Testis (tissue), 3 donors: Measurements from ENCODE around the gene TSGA10IP. TPM values are rescaled to one million over a fixed set of nuclear protein-coding genes. Genes with fewer than 3 reads are reported as not detected.

Source experiments
- DNase-seq: peaks from one replicate; pipeline ENCODE4 v3.0.0-alpha.2; 2019
- H3K27ac ChIP-seq, 2 donors: fragments of 200-600 bp; sonication (generic); one replicate each; pipeline ENCODE4 v1.5.1; 2019
- H3K27me3 ChIP-seq: fragments of 200-600 bp; sonication (generic); one replicate; pipeline ENCODE4 v1.5.1; 2019
- H3K36me3 ChIP-seq: fragments of 200-600 bp; sonication (generic); one replicate; pipeline ENCODE4 v1.5.1; 2017; ENCODE audit warnings: low read depth; ENCODE audit errors: missing control alignments
- H3K4me1 ChIP-seq: fragments of 200-600 bp; sonication (generic); one replicate; pipeline ENCODE4 v1.5.1; 2019
- H3K4me3 ChIP-seq, 2 donors: fragments of 200-600 bp; sonication (generic); one replicate each; pipeline ENCODE4 v1.5.1; 2017 to 2019
- H3K9me3 ChIP-seq: fragments of 200-600 bp; sonication (generic); one replicate; pipeline ENCODE4 v1.5.1; 2017
- POLR2A ChIP-seq: fragments of 450-650 bp; IDR thresholded peaks from one replicate; pipeline ENCODE4 v1.6.1; 2017; ENCODE audit warnings: antibody characterized with exemption, mild to moderate bottlenecking, moderate library complexity
- WGBS, 2 donors: methylation state at CpG; one replicate each; pipeline ENCODE4 v1.1.5; 2018; 5-methylcytosine and 5-hydroxymethylcytosine counted together
- intact Hi-C: fragments of 100-400 bp; cut with DNase I; formaldehyde crosslinking; loops from one replicate; pipeline ENCODE4 v1.15.1; 2023; ENCODE audit warnings: low total_unique reads
- polyA plus RNA-seq: library from polyadenylated mRNA; stranded (reverse); fragments of 350-450 nt; fragmentation: Illumina TruSeq; extraction: RNeasy Lipid Tissue Mini Kit (QIAGEN cat#74804); gene quantifications from one replicate; pipeline ENCODE4 v1.2.3, GENCODE V29; 2014; ENCODE audit warnings: low read depth, low replicate concordance; ENCODE audit not compliant: insufficient read depth
- total RNA-seq, 2 donors: library from RNA; depleted of rRNA; stranded (reverse); fragments of >200 nt; gene quantifications; one replicate each; pipeline ENCODE4 v1.2.3, GENCODE V29; 2016
- TF ChIP-seq, protein P1 (sequence below), 3 experiments: fragments of 450-650 bp in 2 of 3; fragments of 200-600 bp in 1 of 3; sonication (generic) in 1 of 3; IDR thresholded peaks; one replicate each; pipeline ENCODE4 v1.5.1; 2016 to 2019; ENCODE audit warnings: antibody characterized with exemption in 3 of 3, mild to moderate bottlenecking in 2 of 3, moderate library complexity in 1 of 3

The TSGA10IP gene
- total and polyA plus RNA-seq, 3 donors from 2014 or later: 5.4 to 17.8 (median 5.5) TPM

DNA sequence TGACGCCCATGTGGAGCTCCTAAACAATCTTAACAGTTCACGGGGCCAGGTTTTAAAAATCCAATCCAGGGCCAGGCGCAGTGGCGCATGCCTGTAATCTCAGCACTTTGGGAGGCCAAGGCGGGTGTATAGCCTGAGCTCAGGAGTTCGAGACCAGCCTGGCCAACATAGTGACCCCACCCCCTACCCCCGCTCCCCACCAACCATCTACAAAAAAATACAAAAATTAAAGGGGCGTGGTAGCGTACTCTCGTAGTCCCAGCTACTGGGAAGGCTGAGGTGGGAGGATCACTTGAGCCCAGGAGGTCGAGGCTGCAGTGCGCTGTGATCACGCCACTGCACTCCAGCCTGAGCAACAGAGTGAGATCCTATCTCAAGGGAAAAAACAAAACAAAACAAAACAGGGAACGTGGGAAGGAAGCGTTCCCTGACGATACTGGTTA lies 15.6 kb downstream of the TSGA10IP start:
- no peaks in the 10 kb centered on the region for H3K27me3 ChIP-seq
- H3K4me1 ChIP-seq: peaks cover 19% of the 10 kb centered on the region
- TF ChIP-seq, protein P1, sequence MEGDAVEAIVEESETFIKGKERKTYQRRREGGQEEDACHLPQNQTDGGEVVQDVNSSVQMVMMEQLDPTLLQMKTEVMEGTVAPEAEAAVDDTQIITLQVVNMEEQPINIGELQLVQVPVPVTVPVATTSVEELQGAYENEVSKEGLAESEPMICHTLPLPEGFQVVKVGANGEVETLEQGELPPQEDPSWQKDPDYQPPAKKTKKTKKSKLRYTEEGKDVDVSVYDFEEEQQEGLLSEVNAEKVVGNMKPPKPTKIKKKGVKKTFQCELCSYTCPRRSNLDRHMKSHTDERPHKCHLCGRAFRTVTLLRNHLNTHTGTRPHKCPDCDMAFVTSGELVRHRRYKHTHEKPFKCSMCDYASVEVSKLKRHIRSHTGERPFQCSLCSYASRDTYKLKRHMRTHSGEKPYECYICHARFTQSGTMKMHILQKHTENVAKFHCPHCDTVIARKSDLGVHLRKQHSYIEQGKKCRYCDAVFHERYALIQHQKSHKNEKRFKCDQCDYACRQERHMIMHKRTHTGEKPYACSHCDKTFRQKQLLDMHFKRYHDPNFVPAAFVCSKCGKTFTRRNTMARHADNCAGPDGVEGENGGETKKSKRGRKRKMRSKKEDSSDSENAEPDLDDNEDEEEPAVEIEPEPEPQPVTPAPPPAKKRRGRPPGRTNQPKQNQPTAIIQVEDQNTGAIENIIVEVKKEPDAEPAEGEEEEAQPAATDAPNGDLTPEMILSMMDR (IDR thresholded peaks at IDR 0.05): no peak
- TF ChIP-seq POLR2A: no peak
- no peaks in the 10 kb centered on the region for H3K36me3 ChIP-seq
- intact Hi-C loops: no loop called here
- H3K27ac ChIP-seq: peak overlapping the region; percentile 73 to 88
- no peak for DNase-seq
- H3K4me3 ChIP-seq: peak overlapping the region; percentile 96 to 99
- WGBS, 2 donors: 22 to 35% methylated on average over 16 of the region's 16 CpGs
- no peaks in the 10 kb centered on the region for H3K9me3 ChIP-seq

DNA sequence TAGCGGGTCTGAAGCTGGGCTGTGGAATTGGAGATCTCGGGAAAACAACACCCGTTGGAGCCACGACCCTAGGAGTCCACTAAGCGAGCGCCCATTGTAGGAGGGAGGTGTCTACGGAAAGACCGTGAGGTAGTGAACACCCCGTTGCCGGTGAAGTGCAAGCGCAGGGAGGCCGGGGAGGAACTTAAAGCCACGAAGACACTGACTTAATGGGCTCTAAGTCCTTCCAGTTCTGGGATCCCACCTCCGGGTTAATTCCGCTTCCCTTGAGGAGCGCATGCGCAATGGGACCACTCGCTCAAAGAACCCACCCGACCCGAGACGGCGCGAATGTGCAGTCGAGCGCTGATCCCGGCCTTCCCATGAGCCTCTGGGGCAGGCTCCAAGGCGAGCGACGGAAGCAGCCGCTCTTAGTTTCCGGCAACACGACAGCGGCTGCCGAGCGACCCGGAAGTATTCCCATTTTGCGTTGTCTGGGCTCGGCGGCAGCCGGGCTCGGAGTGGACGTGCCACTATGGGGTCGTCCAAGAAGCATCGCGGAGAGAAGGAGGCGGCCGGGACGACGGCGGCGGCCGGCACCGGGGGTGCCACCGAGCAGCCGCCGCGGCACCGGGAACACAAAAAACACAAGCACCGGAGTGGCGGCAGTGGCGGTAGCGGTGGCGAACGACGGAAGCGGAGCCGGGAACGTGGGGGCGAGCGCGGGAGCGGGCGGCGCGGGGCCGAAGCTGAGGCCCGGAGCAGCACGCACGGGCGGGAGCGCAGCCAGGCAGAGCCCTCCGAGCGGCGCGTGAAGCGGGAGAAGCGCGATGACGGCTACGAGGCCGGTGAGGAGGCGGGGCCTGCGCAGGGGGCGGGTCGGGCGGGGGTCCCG lies 16.2 kb downstream of the TSGA10IP start, which contains the start of gene SART1:
TSS of gene SART1 (plus strand) at position 468 of the 874 bp plus-strand sequence. CDS start at position 515, 47 bp downstream.
- TF ChIP-seq POLR2A: peak; percentile 18
- TF ChIP-seq, protein P1 (IDR thresholded peaks at IDR 0.05): peak in 1 of 3 experiments; percentile 16
- H3K9me3 ChIP-seq: no peaks in the 10 kb centered on the region
- peak within 1 kb of the TSS; percentile 73 to 88 for H3K27ac ChIP-seq
- WGBS, 2 donors: 0% methylated on average over 19 to 71 of the region's 97 CpGs
- no peaks in the 10 kb centered on the region for H3K36me3 ChIP-seq
- DNase-seq: peak; percentile 99
- intact Hi-C loops: no loop called here
- no peaks in the 10 kb centered on the region for H3K27me3 ChIP-seq
- H3K4me3 ChIP-seq: peak within 1 kb of the TSS; percentile 96 to 99
- peaks cover 19% of the 10 kb centered on the region for H3K4me1 ChIP-seq

DNA sequence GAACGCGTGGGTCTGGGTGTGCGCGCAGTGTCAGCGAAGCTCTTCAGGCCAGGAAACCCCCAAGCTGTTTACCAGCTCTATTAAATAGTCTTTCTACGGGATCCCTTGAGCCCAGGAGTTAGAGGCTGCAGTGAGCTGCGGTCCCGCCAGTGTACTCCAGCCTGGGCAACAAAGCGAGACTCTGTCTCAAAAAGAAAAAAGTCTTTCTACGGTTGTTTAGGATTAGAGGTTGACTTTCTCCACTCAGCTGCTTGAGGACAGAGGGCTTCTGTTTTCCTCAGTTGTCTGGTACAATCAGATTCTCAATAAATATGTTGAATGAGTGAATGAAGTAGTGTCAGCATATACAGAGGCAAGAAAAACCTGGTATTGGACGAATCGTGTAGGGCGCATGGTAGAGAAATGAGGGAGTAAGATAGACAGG lies 16.9 kb downstream of the TSGA10IP start:
- no peaks in the 10 kb centered on the region for H3K9me3 ChIP-seq
- H3K4me1 ChIP-seq: peaks cover 19% of the 10 kb centered on the region
- peak overlapping the region; percentile 73 to 88 for H3K27ac ChIP-seq
- no peak for TF ChIP-seq POLR2A
- TF ChIP-seq, protein P1 (IDR thresholded peaks at IDR 0.05): no peak
- no peaks in the 10 kb centered on the region for H3K27me3 ChIP-seq
- H3K4me3 ChIP-seq: peak overlapping the region; percentile 96 to 99
- intact Hi-C loops: no loop called here
- WGBS, 2 donors: 1 to 6% methylated on average over 8 to 11 of the region's 13 CpGs
- H3K36me3 ChIP-seq: no peaks in the 10 kb centered on the region
- no peak for DNase-seq

DNA sequence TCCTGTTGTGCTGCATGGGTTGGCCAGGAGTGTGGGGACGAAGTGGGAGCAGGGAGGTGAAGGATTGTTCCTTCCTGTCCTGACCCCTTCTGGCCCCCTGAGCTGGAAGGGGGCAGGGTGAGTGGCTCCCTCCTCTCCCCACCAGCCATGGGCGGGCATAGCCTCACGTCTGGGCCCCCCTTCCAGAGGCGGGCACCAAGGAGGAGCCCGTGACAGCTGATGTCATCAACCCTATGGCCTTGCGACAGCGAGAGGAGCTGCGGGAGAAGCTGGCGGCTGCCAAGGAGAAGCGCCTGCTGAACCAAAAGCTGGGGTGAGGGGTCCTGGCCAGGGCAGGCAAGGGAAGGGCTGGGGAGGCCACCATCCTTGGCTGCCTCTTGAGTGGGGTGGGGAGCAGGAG lies 19.6 kb downstream of the TSGA10IP start:
- DNase-seq: no peak
- H3K9me3 ChIP-seq: no peaks in the 10 kb centered on the region
- H3K27ac ChIP-seq: no peak overlapping the region
- TF ChIP-seq POLR2A: no peak
- TF ChIP-seq, protein P1 (IDR thresholded peaks at IDR 0.05): no peak
- H3K4me1 ChIP-seq: peaks cover 34% of the 10 kb centered on the region
- intact Hi-C loops: no loop called here
- no peaks in the 10 kb centered on the region for H3K36me3 ChIP-seq
- H3K27me3 ChIP-seq: no peaks in the 10 kb centered on the region
- no peak overlapping the region for H3K4me3 ChIP-seq
- WGBS, 2 donors: 74 to 79% methylated on average over 9 to 10 of the region's 10 CpGs
